ENCODE results near the gene DDIT4. TPM values are rescaled to one million over a fixed set of nuclear protein-coding genes. Genes with fewer than 3 reads are reported as not detected.
A peak's percentile ranks its signal among the peaks of the same experiment; 100 is the strongest.
"Not testable (repeated sequence)": the region's sequence is repeated elsewhere in the genome, so short reads cannot be mapped to it uniquely, and the experiment has no call there.

DDIT4 gene
- 56.3 TPM for polyA plus RNA-seq (2013, experiment 1 of 2)
- 59.6 TPM for polyA plus RNA-seq (2013, experiment 2 of 2)

GRCh38 chr10:72273410-72274212 lies at the start of gene DDIT4:
DDIT4 (plus strand) TSS chr10:72273924; CDS start chr10:72274217, 293 bp downstream.
- Histone ChIP-seq H3K4me1 (ENCODE audit: control insufficient read depth, insufficient read depth, low read length, poor library complexity, severe bottlenecking) (peaks cover 15% of the 10 kb centered on the region), H3K9me3 (ENCODE audit: control insufficient read depth, low read length) (no peaks in the 10 kb centered on the region), H3K4me3 (ENCODE audit: extremely low read depth, insufficient read depth, low read length, poor library complexity, severe bottlenecking) (peak within 1 kb of the TSS; percentile 84), H3K36me3 (ENCODE audit: control insufficient read depth, insufficient read depth, low read length) (peaks cover 18% of the 10 kb centered on the region), H3K27ac (ENCODE audit: low read depth, low read length, severe bottlenecking) (peak within 1 kb of the TSS; percentile 99)
- WGBS, 2 experiments (ENCODE audit: insufficient coverage in 2 of 2) = 0 to 1% methylated on average over 61 to 67 of the region's 67 CpGs

DNA sequence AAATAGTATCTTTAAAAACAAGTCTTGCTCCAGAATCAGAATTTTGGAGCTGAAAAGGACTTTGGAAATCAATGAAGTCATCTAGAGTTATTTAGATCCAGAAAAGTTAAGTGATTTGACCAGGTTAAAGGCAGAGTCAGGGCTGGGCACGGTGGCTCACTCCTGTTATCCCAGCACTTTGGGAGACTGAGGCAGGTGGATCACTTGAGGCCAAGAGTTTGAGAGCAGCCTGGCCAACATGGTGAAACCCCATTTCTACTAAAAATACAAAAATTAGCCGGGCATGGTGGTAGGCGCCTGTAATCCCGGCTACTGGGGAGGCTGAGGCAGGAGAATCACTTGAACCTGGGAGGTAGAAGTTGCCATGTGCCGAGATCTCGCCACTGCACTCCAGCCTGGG lies 49.5 kb upstream of the DDIT4 start:
- WGBS, 2 experiments (ENCODE audit: insufficient coverage in 2 of 2) = 96 to 100% methylated on average over 6 of the region's 6 CpGs
- not testable (repeated sequence) for H3K27ac ChIP-seq (ENCODE audit: low read depth, low read length, severe bottlenecking); H3K4me3 ChIP-seq (ENCODE audit: extremely low read depth, insufficient read depth, low read length, poor library complexity, severe bottlenecking); H3K4me1 ChIP-seq (ENCODE audit: control insufficient read depth, insufficient read depth, low read length, poor library complexity, severe bottlenecking); H3K9me3 ChIP-seq (ENCODE audit: control insufficient read depth, low read length)
- peaks cover 56% of the 10 kb centered on the region for H3K36me3 ChIP-seq (ENCODE audit: control insufficient read depth, insufficient read depth, low read length)

DNA sequence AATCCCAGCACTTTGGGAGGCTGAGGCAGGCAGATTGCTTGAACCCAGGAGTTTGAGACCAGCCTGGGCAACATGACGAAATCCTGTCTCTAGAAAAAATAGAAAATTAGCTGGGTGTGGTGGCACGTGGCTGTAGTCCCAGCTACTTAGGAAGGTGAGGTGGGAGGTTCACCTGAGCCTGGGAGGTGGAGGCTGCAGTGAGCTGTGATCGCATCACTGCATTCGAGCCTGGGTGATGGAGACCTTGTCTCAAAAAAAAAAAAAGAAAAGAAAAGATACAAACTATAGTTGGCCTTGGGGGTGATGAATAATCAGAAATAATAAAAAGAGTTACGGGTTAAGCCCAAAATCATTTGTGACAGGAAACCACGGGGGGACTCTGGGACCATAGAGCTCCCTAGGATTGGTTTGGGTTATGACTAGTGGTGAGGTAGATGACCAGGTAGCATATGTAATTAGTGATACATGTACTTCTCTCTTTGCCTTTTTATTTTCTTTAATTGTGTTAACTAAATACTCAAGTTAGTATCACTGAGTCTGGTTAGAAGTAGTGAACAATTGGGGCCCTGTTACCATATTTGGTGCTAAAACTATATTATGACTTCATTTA lies 47.2 kb upstream of the DDIT4 start:
- Histone ChIP-seq H3K36me3 (ENCODE audit: control insufficient read depth, insufficient read depth, low read length) (peaks cover 59% of the 10 kb centered on the region), H3K27ac (ENCODE audit: low read depth, low read length, severe bottlenecking) (no peak overlapping the region), H3K9me3 (ENCODE audit: control insufficient read depth, low read length) (no peaks in the 10 kb centered on the region), H3K4me1 (ENCODE audit: control insufficient read depth, insufficient read depth, low read length, poor library complexity, severe bottlenecking) (no peaks in the 10 kb centered on the region), H3K4me3 (ENCODE audit: extremely low read depth, insufficient read depth, low read length, poor library complexity, severe bottlenecking) (no peak overlapping the region)
- 93 to 95% methylated on average over 4 to 5 of the region's 6 CpGs for WGBS, 2 experiments (ENCODE audit: insufficient coverage in 2 of 2)

DNA sequence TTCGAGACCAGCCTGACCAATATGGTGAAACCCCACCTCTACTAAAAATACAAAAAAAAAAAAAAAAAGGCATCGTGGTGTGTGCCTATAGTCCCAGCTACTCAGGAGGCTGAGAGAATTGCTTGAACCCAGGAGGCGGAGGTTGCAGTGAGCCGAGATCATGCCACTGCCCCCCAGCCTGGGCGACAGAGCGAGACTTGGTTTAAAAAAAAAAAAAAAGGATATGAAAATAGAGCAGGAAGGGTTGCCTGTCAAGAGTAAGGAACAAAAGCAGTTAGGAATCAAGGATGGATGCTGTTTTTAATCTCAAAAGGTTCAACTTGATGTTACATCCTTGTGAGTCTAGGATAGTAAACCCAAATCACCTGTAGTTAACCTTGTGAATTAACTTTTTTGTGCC lies 45.9 kb upstream of the DDIT4 start:
- no peaks in the 10 kb centered on the region for H3K9me3 ChIP-seq (ENCODE audit: control insufficient read depth, low read length)
- no peaks in the 10 kb centered on the region for H3K4me1 ChIP-seq (ENCODE audit: control insufficient read depth, insufficient read depth, low read length, poor library complexity, severe bottlenecking)
- H3K27ac ChIP-seq (ENCODE audit: low read depth, low read length, severe bottlenecking) = no peak overlapping the region
- WGBS, 2 experiments (ENCODE audit: insufficient coverage in 2 of 2) = 90 to 93% methylated on average over 2 to 4 of the region's 6 CpGs
- no peak overlapping the region for H3K4me3 ChIP-seq (ENCODE audit: extremely low read depth, insufficient read depth, low read length, poor library complexity, severe bottlenecking)
- H3K36me3 ChIP-seq (ENCODE audit: control insufficient read depth, insufficient read depth, low read length) = peaks cover 62% of the 10 kb centered on the region

DNA sequence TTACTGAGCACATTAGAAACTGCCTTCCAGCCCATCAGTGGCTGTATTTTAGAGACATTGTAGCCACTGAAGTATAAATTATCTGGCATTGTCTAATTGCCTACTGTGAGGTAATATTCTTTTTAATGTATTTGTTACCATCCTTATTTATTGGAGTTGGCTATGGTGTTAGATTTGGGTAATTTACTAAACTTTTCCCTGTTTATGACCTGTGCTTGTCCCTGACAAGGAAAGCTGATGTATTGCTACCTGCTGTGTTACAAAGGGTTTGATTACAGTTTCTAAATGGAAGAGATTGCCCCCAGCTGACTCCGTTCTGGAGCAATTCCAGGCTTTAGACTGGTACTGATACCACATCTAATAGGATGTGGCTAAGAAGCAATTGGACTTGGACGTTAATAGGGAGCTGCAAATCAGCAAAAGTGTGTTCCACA lies 45.4 kb upstream of the DDIT4 start:
- H3K4me3 ChIP-seq (ENCODE audit: extremely low read depth, insufficient read depth, low read length, poor library complexity, severe bottlenecking) = no peak overlapping the region
- no peaks in the 10 kb centered on the region for H3K4me1 ChIP-seq (ENCODE audit: control insufficient read depth, insufficient read depth, low read length, poor library complexity, severe bottlenecking)
- H3K36me3 ChIP-seq (ENCODE audit: control insufficient read depth, insufficient read depth, low read length) = peaks cover 67% of the 10 kb centered on the region
- WGBS, 2 experiments (ENCODE audit: insufficient coverage in 2 of 2) = 73 to 83% methylated on average over 1 to 2 of the region's 2 CpGs
- H3K9me3 ChIP-seq (ENCODE audit: control insufficient read depth, low read length) = no peaks in the 10 kb centered on the region
- no peak overlapping the region for H3K27ac ChIP-seq (ENCODE audit: low read depth, low read length, severe bottlenecking)

DNA sequence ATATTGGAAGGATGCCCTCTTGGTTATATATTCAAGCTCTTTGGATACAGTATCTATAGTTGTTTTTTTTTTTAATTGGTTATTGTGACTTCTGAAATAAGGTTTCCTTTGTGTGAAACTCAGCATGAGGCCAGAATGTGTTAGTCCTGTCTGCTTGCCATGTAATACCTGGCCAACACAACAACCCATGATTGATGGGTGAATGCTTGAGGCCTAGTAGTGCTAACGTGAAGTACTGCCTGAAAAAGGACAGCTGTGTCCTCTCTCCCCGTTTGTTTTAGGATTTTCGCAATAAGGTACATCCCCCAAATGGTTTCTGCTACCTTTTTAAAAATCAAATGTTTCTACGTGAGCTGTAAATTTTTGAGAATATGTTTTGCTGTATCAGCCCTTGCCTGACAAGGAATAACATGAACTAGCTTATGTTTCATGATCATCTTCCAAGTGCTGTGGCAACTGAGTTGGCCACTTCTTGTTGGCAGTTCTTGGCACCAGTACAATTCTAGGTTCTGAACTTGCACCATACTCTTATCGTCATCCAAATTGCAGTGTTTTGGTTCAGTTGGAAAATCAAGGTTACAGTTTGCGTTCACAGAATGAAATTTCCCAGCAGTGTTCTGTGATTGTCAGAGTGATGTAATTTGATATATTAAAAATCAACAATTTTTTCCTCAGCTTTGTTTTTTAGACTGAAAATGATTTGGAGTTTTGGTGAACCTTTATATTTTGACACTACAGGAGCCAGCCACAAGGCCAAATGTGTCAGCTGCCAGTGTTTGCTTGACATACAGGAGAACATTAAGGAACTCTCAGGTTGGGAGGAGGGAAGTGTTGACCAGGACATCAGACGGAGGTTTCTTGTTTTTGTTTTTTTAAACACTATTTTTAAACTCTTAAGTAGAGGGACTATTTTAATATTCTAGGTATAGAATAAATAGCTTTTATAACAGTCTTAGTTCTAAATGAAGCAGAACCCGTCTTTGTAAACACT lies 44.2 kb upstream of the DDIT4 start:
- WGBS, 2 experiments (ENCODE audit: insufficient coverage in 2 of 2) = 88 to 92% methylated on average over 2 to 3 of the region's 8 CpGs
- H3K4me3 ChIP-seq (ENCODE audit: extremely low read depth, insufficient read depth, low read length, poor library complexity, severe bottlenecking) = no peak overlapping the region
- no peaks in the 10 kb centered on the region for H3K4me1 ChIP-seq (ENCODE audit: control insufficient read depth, insufficient read depth, low read length, poor library complexity, severe bottlenecking)
- peaks cover 68% of the 10 kb centered on the region for H3K36me3 ChIP-seq (ENCODE audit: control insufficient read depth, insufficient read depth, low read length)
- H3K9me3 ChIP-seq (ENCODE audit: control insufficient read depth, low read length) = no peaks in the 10 kb centered on the region
- no peak overlapping the region for H3K27ac ChIP-seq (ENCODE audit: low read depth, low read length, severe bottlenecking)

- Histone ChIP-seq H3K9me3 (ENCODE audit: control insufficient read depth, low read length) (no peaks in the 10 kb centered on the region), H3K36me3 (ENCODE audit: control insufficient read depth, insufficient read depth, low read length) (peaks cover 56% of the 10 kb centered on the region), H3K27ac (ENCODE audit: low read depth, low read length, severe bottlenecking) (no peak overlapping the region), H3K4me1 (ENCODE audit: control insufficient read depth, insufficient read depth, low read length, poor library complexity, severe bottlenecking) (no peaks in the 10 kb centered on the region), H3K4me3 (ENCODE audit: extremely low read depth, insufficient read depth, low read length, poor library complexity, severe bottlenecking) (no peak overlapping the region)
Measured at GRCh38 chr10:72233621-72234020, 40.1 kb upstream of the DDIT4 start.

- WGBS, 2 experiments (ENCODE audit: insufficient coverage in 2 of 2) = 89 to 94% methylated on average over 5 to 6 of the region's 6 CpGs
- H3K36me3 ChIP-seq (ENCODE audit: control insufficient read depth, insufficient read depth, low read length) = peaks cover 50% of the 10 kb centered on the region
- no peaks in the 10 kb centered on the region for H3K9me3 ChIP-seq (ENCODE audit: control insufficient read depth, low read length)
- no peak overlapping the region for H3K4me3 ChIP-seq (ENCODE audit: extremely low read depth, insufficient read depth, low read length, poor library complexity, severe bottlenecking)
- H3K27ac ChIP-seq (ENCODE audit: low read depth, low read length, severe bottlenecking) = no peak overlapping the region
- no peaks in the 10 kb centered on the region for H3K4me1 ChIP-seq (ENCODE audit: control insufficient read depth, insufficient read depth, low read length, poor library complexity, severe bottlenecking)
Measured at GRCh38 chr10:72234560-72235095, 39.1 kb upstream of the DDIT4 start.

DNA sequence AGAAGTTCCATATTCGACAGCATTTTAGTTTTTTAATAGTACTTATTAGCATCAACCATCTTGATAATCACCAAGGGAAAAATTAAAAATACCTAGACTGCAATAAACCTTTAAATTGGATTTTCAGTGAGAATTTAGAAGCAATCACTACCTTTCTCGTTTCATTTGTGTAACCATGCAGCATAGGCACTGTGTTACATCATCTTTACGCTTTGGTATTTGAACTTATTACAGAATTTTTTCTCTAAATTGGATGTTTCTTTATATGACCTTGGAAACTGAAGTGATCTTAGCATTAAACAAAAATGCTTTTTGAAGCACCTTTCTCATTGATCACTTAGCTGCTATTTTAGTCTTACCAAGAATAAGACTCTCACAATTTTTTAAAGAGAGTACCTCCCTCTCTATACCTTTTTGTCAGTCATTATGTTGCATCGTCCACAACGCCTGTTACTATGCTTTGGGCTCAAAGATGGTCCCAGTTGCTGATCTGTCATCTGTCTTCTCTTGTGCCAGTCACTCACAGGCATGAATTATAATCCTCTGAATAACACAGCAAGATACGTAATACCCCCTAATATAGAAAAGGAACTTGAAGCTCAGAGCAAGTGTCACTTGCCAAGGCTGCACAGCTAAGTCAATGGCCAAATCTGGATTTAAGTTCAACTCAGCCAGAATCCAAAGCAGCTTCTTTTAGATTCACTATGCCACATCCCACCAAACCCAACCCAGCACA lies 38.0 kb upstream of the DDIT4 start:
- Histone ChIP-seq H3K27ac (ENCODE audit: low read depth, low read length, severe bottlenecking) (no peak overlapping the region), H3K4me1 (ENCODE audit: control insufficient read depth, insufficient read depth, low read length, poor library complexity, severe bottlenecking) (no peaks in the 10 kb centered on the region), H3K9me3 (ENCODE audit: control insufficient read depth, low read length) (no peaks in the 10 kb centered on the region), H3K4me3 (ENCODE audit: extremely low read depth, insufficient read depth, low read length, poor library complexity, severe bottlenecking) (no peak overlapping the region), H3K36me3 (ENCODE audit: control insufficient read depth, insufficient read depth, low read length) (peaks cover 40% of the 10 kb centered on the region)
- 94 to 100% methylated on average over 3 of the region's 6 CpGs for WGBS, 2 experiments (ENCODE audit: insufficient coverage in 2 of 2)
